ENCODE results near the gene ESM1.

ESM1 gene

GRCh38 chr5:54975701-54976100, 9.7 kb downstream of the ESM1 start:
- DNase-seq = no peak

- DNase-seq = no peak
These were observed 15.3 kb downstream of the ESM1 start for GRCh38 chr5:54969856-54970828.

GRCh38 chr5:54969242-54969641, 16.2 kb downstream of the ESM1 start:
- DNase-seq = no peak

- no peak for DNase-seq
These were observed 19.6 kb downstream of the ESM1 start for GRCh38 chr5:54965806-54966205.

GRCh38 chr5:54964405-54964804, 21.0 kb downstream of the ESM1 start:
- no peak for DNase-seq

- peak in 1 of 2 experiments; percentile 9 for DNase-seq
These were observed 25.5 kb downstream of the ESM1 start for GRCh38 chr5:54959673-54960418.

GRCh38 chr5:54956922-54957321, 28.5 kb downstream of the ESM1 start:
- DNase-seq = no peak

- no peak for DNase-seq
These were observed 38.2 kb downstream of the ESM1 start for GRCh38 chr5:54947187-54947586.

- no peak for DNase-seq
These were observed 39.0 kb downstream of the ESM1 start for GRCh38 chr5:54946306-54946819.

GRCh38 chr5:54944364-54944763, 41.0 kb downstream of the ESM1 start:
- peak in 1 of 2 experiments; percentile 10 for DNase-seq

- no peak for DNase-seq
These were observed 43.2 kb downstream of the ESM1 start for GRCh38 chr5:54942064-54942778.

- DNase-seq = no peak
These were observed 49.2 kb downstream of the ESM1 start for GRCh38 chr5:54936201-54936600.

- no peak for DNase-seq
These were observed 52.6 kb downstream of the ESM1 start for GRCh38 chr5:54932789-54933188.

- DNase-seq = no peak
These were observed 54.7 kb downstream of the ESM1 start for GRCh38 chr5:54930736-54931135.

Measured in SHP77 (cell line).